ENCODE data around the gene CAMK4. TPM values are rescaled to one million over a fixed set of nuclear protein-coding genes. Genes with fewer than 3 reads are reported as not detected.
A peak's percentile ranks its signal among the peaks of the same experiment; 100 is the strongest.

The CAMK4 gene
- total RNA-seq, 4 donors from 2014 or later = 0.26 to 33.9 (median 2.0) TPM

- no peak overlapping the region for H3K27ac ChIP-seq
- no peaks in the 10 kb centered on the region for H3K27me3 ChIP-seq
- H3K4me1 ChIP-seq = no peaks in the 10 kb centered on the region
- no peaks in the 10 kb centered on the region for H3K36me3 ChIP-seq
- no peak overlapping the region for H3K4me3 ChIP-seq
- intact Hi-C loops (cut with DNase I; ENCODE audit: low total_unique reads) = no loop called here
- DNase-seq = peak in 1 of 2 donors; percentile 24
- no peaks in the 10 kb centered on the region for H3K9me3 ChIP-seq
- TF ChIP-seq CTCF (IDR thresholded peaks at IDR 0.05) = no peak
- TF ChIP-seq POLR2A (IDR thresholded peaks at IDR 0.05) = no peak
These were observed 26.7 kb upstream of the CAMK4 start for GRCh38 chr5:111197523-111197922.

GRCh38 chr5:111198281-111198966 lies 25.8 kb upstream of the CAMK4 start:
- intact Hi-C loops (cut with DNase I; ENCODE audit: low total_unique reads) = no loop called here
- Histone ChIP-seq H3K27ac (no peak overlapping the region), H3K4me1 (no peaks in the 10 kb centered on the region), H3K36me3 (no peaks in the 10 kb centered on the region), H3K4me3 (no peak overlapping the region), H3K9me3 (no peaks in the 10 kb centered on the region), H3K27me3 (no peaks in the 10 kb centered on the region)
- DNase-seq = no peak
- TF ChIP-seq CTCF (IDR thresholded peaks at IDR 0.05) (no peak), POLR2A (IDR thresholded peaks at IDR 0.05) (no peak)

GRCh38 chr5:111200828-111201227 lies 23.4 kb upstream of the CAMK4 start:
- intact Hi-C loops (cut with DNase I; ENCODE audit: low total_unique reads) = no loop called here
- no peak for DNase-seq
- Histone ChIP-seq H3K4me3 (no peak overlapping the region), H3K27ac (no peak overlapping the region), H3K27me3 (no peaks in the 10 kb centered on the region), H3K36me3 (no peaks in the 10 kb centered on the region), H3K9me3 (no peaks in the 10 kb centered on the region), H3K4me1 (no peaks in the 10 kb centered on the region)
- TF ChIP-seq POLR2A (IDR thresholded peaks at IDR 0.05) (no peak), CTCF (IDR thresholded peaks at IDR 0.05) (no peak)

GRCh38 chr5:111201705-111202104 lies 22.5 kb upstream of the CAMK4 start:
- H3K27me3 ChIP-seq = no peaks in the 10 kb centered on the region
- H3K4me1 ChIP-seq = no peaks in the 10 kb centered on the region
- H3K4me3 ChIP-seq = no peak overlapping the region
- no peak overlapping the region for H3K27ac ChIP-seq
- TF ChIP-seq CTCF (IDR thresholded peaks at IDR 0.05) (no peak), POLR2A (IDR thresholded peaks at IDR 0.05) (no peak)
- intact Hi-C loops (cut with DNase I; ENCODE audit: low total_unique reads) = no loop called here
- no peaks in the 10 kb centered on the region for H3K36me3 ChIP-seq
- DNase-seq = no peak
- H3K9me3 ChIP-seq = no peaks in the 10 kb centered on the region

- no peak for TF ChIP-seq POLR2A (IDR thresholded peaks at IDR 0.05)
- TF ChIP-seq CTCF (IDR thresholded peaks at IDR 0.05) = no peak
- Histone ChIP-seq H3K27me3 (no peaks in the 10 kb centered on the region), H3K4me3 (no peak overlapping the region), H3K9me3 (no peaks in the 10 kb centered on the region), H3K4me1 (no peaks in the 10 kb centered on the region), H3K27ac (no peak overlapping the region), H3K36me3 (no peaks in the 10 kb centered on the region)
- intact Hi-C loops (cut with DNase I; ENCODE audit: low total_unique reads) = no loop called here
- no peak for DNase-seq
These were observed 12.8 kb upstream of the CAMK4 start for GRCh38 chr5:111211341-111211740.

Measured in uterus (tissue), 4 donors.